K562 (cell line): ENCODE measurements around the gene HAO2.

Experiments used
- CBX8 ChIP-seq: fragments of 200-600 bp; sonication (generic); IDR thresholded peaks from 2 replicates; pipeline ENCODE4 v1.6.1; 2012; ENCODE audit warnings: borderline replicate concordance, mixed run types, low read depth, mild to moderate bottlenecking, moderate library complexity, mixed read lengths, low read length, control low read depth, inconsistent platforms; ENCODE audit not compliant: poor library complexity, severe bottlenecking; ENCODE audit errors: extremely low read depth
- CREB3 ChIP-seq: fragments of 450-650 bp; conservative IDR thresholded peaks from 2 replicates; pipeline ENCODE4 v1.6.1; 2016; ENCODE audit warnings: missing genetic modification characterization, low read depth, mild to moderate bottlenecking, missing compliant biosample characterization, moderate library complexity
- CTCF ChIP-seq, 3 experiments: IDR thresholded peaks in 2 of 3; conservative IDR thresholded peaks in 1 of 3; 2 replicates each; pipeline ENCODE4 v1.5.1; 2011 to 2012; ENCODE audit warnings: low read length in 3 of 3, mild to moderate bottlenecking in 3 of 3, control low read depth in 2 of 3, improper control_type of control experiment in 1 of 3, inconsistent platforms in 1 of 3, low read depth in 1 of 3, mixed read lengths in 1 of 3, moderate library complexity in 1 of 3; ENCODE audit not compliant: insufficient read depth in 2 of 3
- ETV5 ChIP-seq: sonication (generic); formaldehyde crosslinking; IDR thresholded peaks from 2 replicates; pipeline ENCODE4 v1.4.0; 2020; ENCODE audit warnings: low read depth, mild to moderate bottlenecking, missing genetic modification reagents
- EZH2 ChIP-seq: IDR thresholded peaks from 2 replicates; pipeline ENCODE4 v1.6.1; 2012; ENCODE audit warnings: low read depth, mild to moderate bottlenecking, inconsistent platforms, low read length, borderline replicate concordance
- PHF8 ChIP-seq: fragments of 200-600 bp; sonication (generic); IDR thresholded peaks from 2 replicates; pipeline ENCODE4 v1.6.1; 2012; ENCODE audit warnings: mixed run types, mild to moderate bottlenecking, inconsistent platforms, low read length, moderate library complexity, borderline replicate concordance
- SP1 ChIP-seq: sonication (generic); formaldehyde crosslinking; IDR thresholded peaks from 2 replicates; pipeline ENCODE4 v1.8.1; 2022; ENCODE audit warnings: mild to moderate bottlenecking, missing genetic modification reagents
- THAP7 ChIP-seq: fragments of 250-450 bp; sonication (Bioruptor Pico); IDR thresholded peaks from 2 replicates; pipeline ENCODE4 v1.5.0; 2021
- ZNF274 ChIP-seq: IDR thresholded peaks from 2 replicates; pipeline ENCODE4 v1.6.1; 2011; ENCODE audit warnings: low read depth, mild to moderate bottlenecking, low read length, moderate library complexity, borderline replicate concordance
- ZNF354B ChIP-seq: fragments of 250-450 bp; sonication (Bioruptor Pico); IDR thresholded peaks from 2 replicates; pipeline ENCODE4 v1.4.0; 2020
- ZNF589 ChIP-seq: fragments of 200-800 bp; sonication (Bioruptor generic); IDR thresholded peaks from 2 replicates; pipeline ENCODE4 v1.6.1; 2016; ENCODE audit warnings: low read depth, missing genetic modification characterization, missing compliant biosample characterization
- ZNF780A ChIP-seq: fragments of 250-450 bp; sonication (Bioruptor Pico); IDR thresholded peaks from 2 replicates; pipeline ENCODE4 v1.5.0; 2021; ENCODE audit warnings: mild to moderate bottlenecking

- TF ChIP-seq THAP7 (CRISPR knock-in tag) = no peak
- no peak for TF ChIP-seq ZNF780A (CRISPR knock-in tag)
- no peak for TF ChIP-seq CTCF (IDR thresholded peaks at IDR 0.05 in 2 of 3, conservative IDR thresholded peaks at IDR 0.05 in 1 of 3; ENCODE audit: insufficient read depth in 2 of 3, low read depth in 1 of 3, low read length in 3 of 3)
- no peak for TF ChIP-seq EZH2
- TF ChIP-seq CREB3 (tag) = no peak
- TF ChIP-seq CBX8 = no peak
- no peak for TF ChIP-seq SP1 (CRISPR knock-in tag)
- TF ChIP-seq ZNF354B (CRISPR knock-in tag) = no peak
- TF ChIP-seq ETV5 (CRISPR knock-in tag) = no peak
- TF ChIP-seq ZNF589 (CRISPR knock-in tag) = no peak
- no peak for TF ChIP-seq ZNF274
- TF ChIP-seq PHF8 = no peak
These were observed 47.5 kb downstream of the HAO2 start for GRCh38 chr1:119416006-119416640.
